Cardiac muscle cell (in vitro differentiated cells and primary cell): Measurements from ENCODE around the gene RTP2. TPM values are rescaled to one million over a fixed set of nuclear protein-coding genes. Genes with fewer than 3 reads are reported as not detected.

Source experiments
- DNase-seq, 2 donors: peaks; one replicate each; pipeline versions ENCODE4 v3.0.0 to v3.0.0-alpha.2; 2010 to 2017; ENCODE audit warnings: low read depth in 1 of 2, low spot score in 1 of 2
- H3K27ac ChIP-seq: fragments of 200-600 bp; sonication (generic); 2 replicates; pipeline ENCODE4 v1.5.1; 2016
- H3K27me3 ChIP-seq: fragments of 200-600 bp; sonication (generic); 2 replicates; pipeline ENCODE4 v1.6.0; 2016; ENCODE audit warnings: control low read depth
- H3K36me3 ChIP-seq: fragments of 200-600 bp; sonication (generic); 2 replicates; pipeline ENCODE4 v1.5.1; 2016; ENCODE audit warnings: control low read depth
- H3K4me1 ChIP-seq: fragments of 200-600 bp; sonication (generic); 2 replicates; pipeline ENCODE4 v1.8.1; 2017; ENCODE audit warnings: low read depth, mild to moderate bottlenecking, mixed run types
- H3K4me3 ChIP-seq: fragments of 200-600 bp; sonication (generic); 2 replicates; pipeline ENCODE4 v1.5.1; 2016; ENCODE audit warnings: mild to moderate bottlenecking
- H3K9me3 ChIP-seq: fragments of 200-600 bp; sonication (generic); 2 replicates; pipeline ENCODE4 v1.5.1; 2017; ENCODE audit warnings: low read depth, mild to moderate bottlenecking, control low read depth
- polyA plus RNA-seq: library from polyadenylated mRNA; unstranded; fragments of >200 nt; fragmentation: Nextera tagmentation; extraction: Ambion mirVana; gene quantifications from 2 replicates; pipeline ENCODE4 v1.2.1, GENCODE V29; 2016
- total RNA-seq: library from RNA; depleted of rRNA; stranded (reverse); fragments of >200 nt; gene quantifications from 2 replicates; pipeline ENCODE4 v1.2.3, GENCODE V29; 2016
- TF ChIP-seq, protein P1 (sequence below): IDR thresholded peaks from 2 replicates; pipeline ENCODE4 v1.5.1; 2012; ENCODE audit warnings: low read depth, mild to moderate bottlenecking, low read length

The RTP2 gene
- total and polyA plus RNA-seq, 2 experiments from 2014 or later, result not detected

DNA sequence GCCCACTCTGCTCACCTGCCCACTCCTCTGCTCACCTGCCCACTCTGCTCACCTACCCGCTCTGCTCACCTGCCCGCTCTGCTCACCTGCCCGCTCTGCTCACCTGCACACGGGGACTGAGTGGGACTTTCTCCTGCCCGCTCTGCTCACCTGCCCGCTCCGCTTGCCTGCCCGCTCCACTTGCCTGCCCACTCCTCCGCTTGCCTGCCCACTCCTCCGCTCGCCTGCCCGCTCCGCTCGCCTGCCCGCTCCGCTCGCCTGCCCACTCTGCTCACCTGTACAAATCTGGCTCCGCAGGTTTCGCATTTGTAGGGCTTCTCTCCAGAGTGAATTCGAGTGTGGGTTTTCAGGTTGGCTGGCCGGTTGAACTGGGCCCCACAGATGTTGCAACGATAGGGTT lies 22.9 kb upstream of the RTP2 start:
- TF ChIP-seq, protein P1, sequence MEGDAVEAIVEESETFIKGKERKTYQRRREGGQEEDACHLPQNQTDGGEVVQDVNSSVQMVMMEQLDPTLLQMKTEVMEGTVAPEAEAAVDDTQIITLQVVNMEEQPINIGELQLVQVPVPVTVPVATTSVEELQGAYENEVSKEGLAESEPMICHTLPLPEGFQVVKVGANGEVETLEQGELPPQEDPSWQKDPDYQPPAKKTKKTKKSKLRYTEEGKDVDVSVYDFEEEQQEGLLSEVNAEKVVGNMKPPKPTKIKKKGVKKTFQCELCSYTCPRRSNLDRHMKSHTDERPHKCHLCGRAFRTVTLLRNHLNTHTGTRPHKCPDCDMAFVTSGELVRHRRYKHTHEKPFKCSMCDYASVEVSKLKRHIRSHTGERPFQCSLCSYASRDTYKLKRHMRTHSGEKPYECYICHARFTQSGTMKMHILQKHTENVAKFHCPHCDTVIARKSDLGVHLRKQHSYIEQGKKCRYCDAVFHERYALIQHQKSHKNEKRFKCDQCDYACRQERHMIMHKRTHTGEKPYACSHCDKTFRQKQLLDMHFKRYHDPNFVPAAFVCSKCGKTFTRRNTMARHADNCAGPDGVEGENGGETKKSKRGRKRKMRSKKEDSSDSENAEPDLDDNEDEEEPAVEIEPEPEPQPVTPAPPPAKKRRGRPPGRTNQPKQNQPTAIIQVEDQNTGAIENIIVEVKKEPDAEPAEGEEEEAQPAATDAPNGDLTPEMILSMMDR, result no peak
- H3K4me1 ChIP-seq, result no peaks in the 10 kb centered on the region
- no peak for DNase-seq
- H3K4me3 ChIP-seq, result no peak overlapping the region
- no peaks in the 10 kb centered on the region for H3K9me3 ChIP-seq
- no peaks in the 10 kb centered on the region for H3K27me3 ChIP-seq
- no peak overlapping the region for H3K27ac ChIP-seq
- H3K36me3 ChIP-seq, result peaks cover 3% of the 10 kb centered on the region

DNA sequence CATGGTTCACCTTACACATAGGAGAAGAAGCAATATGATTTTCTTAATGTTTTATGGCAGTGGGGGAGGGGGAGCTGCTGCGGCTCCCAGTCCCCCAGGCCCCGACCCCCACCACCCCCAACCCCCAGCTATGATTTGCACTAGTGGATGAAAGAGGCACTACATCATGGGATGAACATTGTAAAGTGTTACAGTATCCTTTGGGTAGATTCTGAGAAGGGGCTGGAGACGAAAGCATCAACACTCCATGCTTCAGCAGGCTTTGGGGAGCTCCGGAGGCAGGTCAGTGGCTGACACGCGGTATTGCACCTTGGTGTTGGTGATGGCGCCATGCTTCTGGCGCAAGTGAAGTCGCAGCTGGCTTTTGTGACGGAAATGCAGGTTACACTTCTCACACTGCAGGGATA lies 19.9 kb upstream of the RTP2 start:
- no peak for DNase-seq
- Histone ChIP-seq H3K4me1 (no peaks in the 10 kb centered on the region), H3K27ac (no peak overlapping the region), H3K36me3 (peaks cover 3% of the 10 kb centered on the region), H3K4me3 (no peak overlapping the region), H3K27me3 (no peaks in the 10 kb centered on the region), H3K9me3 (no peaks in the 10 kb centered on the region)
- TF ChIP-seq, protein P1, result no peak

DNA sequence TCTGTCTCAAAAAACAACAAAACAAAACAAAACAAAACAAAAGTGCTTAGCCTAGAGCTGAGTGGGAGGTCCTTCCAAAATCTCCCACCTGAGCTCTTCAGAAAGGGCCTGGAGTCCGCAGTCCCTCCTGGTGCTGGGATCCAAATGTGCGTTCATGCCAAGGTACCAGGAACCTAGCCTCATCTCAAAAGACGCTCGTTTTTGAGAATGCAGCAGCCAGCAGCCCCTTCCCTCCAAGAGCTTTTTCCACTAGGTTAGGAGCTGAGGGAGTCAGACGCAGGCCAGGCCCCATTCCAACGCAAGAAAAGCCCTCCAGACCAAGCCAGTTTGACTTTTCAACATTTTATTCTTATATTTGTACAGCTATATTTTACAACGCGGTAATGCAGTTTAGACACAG lies 18.7 kb upstream of the RTP2 start:
- no peak for DNase-seq
- peaks cover 3% of the 10 kb centered on the region for H3K36me3 ChIP-seq
- H3K9me3 ChIP-seq, result no peaks in the 10 kb centered on the region
- no peaks in the 10 kb centered on the region for H3K27me3 ChIP-seq
- no peak overlapping the region for H3K4me3 ChIP-seq
- H3K27ac ChIP-seq, result no peak overlapping the region
- no peaks in the 10 kb centered on the region for H3K4me1 ChIP-seq
- TF ChIP-seq, protein P1, result no peak

DNA sequence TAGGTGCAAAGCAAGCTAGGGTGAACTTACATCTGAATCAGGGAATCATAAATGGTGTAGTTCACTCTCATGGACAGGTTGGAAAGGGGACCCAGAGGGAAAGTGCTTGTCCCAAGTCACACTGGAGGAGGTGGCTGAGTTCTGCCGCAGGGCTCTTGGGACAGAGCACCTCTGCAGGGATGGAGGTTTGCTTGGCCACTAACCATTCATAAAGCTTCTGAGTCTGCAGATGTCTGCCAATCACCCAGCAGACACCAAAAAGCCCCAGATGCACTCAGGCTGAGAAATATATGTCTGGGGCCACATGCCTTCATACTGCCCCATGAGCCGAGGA lies 17.9 kb upstream of the RTP2 start:
- H3K36me3 ChIP-seq, result peaks cover 3% of the 10 kb centered on the region

DNA sequence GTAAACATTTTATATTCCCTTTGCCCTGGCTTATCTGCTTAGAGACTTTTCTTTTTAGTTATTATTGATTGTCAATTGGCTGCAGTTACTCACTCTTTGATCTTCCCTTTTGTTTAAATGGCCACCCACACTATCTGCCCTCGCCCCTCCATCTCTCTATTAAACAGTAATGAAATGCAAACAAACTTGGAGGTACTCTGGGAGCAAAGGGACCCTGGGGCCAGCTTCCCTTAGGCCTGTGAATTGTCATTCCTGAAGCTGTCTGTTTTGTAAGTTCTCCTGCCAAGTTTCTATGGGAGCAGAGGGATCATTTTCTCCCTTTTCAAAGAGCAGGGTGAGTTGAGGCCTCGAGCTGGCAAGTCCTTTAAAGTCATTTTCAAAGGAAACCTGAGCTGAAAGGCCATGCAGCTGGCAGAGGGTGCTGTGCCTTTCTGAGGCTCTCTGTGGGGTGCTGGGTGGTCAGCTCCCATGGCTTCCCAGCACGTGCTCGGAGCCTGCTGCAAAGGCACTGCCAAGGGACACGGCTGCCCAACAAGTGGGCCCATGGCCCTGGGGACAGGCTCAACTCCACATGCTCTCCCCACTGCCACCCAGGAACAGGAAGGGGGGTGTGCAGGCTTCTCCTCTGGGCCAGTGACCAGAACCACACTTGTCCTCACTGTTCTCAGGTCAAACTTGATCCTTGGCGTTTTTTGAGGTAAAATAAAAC lies 17.4 kb upstream of the RTP2 start:
- TF ChIP-seq, protein P1, result no peak
- Histone ChIP-seq H3K4me3 (no peak overlapping the region), H3K9me3 (no peaks in the 10 kb centered on the region), H3K4me1 (no peaks in the 10 kb centered on the region), H3K27ac (no peak overlapping the region), H3K36me3 (peaks cover 3% of the 10 kb centered on the region), H3K27me3 (no peaks in the 10 kb centered on the region)
- DNase-seq, result peak in 1 of 2 donors; percentile 8

More for the DNA sequence above, 17.9 kb upstream of the RTP2 start:
- no peaks in the 10 kb centered on the region for H3K9me3 ChIP-seq
- TF ChIP-seq, protein P1, result no peak
- H3K27me3 ChIP-seq, result no peaks in the 10 kb centered on the region
- H3K4me1 ChIP-seq, result no peaks in the 10 kb centered on the region
- H3K4me3 ChIP-seq, result no peak overlapping the region
- no peak overlapping the region for H3K27ac ChIP-seq
- no peak for DNase-seq
